ENCODE data around the gene PRTN3. TPM values are rescaled to one million over a fixed set of nuclear protein-coding genes. Genes with fewer than 3 reads are reported as not detected.

The PRTN3 gene
- total and polyA plus RNA-seq, 2 of the 4 experiments (the other 2 are of a cell fraction) = not detected

DNA sequence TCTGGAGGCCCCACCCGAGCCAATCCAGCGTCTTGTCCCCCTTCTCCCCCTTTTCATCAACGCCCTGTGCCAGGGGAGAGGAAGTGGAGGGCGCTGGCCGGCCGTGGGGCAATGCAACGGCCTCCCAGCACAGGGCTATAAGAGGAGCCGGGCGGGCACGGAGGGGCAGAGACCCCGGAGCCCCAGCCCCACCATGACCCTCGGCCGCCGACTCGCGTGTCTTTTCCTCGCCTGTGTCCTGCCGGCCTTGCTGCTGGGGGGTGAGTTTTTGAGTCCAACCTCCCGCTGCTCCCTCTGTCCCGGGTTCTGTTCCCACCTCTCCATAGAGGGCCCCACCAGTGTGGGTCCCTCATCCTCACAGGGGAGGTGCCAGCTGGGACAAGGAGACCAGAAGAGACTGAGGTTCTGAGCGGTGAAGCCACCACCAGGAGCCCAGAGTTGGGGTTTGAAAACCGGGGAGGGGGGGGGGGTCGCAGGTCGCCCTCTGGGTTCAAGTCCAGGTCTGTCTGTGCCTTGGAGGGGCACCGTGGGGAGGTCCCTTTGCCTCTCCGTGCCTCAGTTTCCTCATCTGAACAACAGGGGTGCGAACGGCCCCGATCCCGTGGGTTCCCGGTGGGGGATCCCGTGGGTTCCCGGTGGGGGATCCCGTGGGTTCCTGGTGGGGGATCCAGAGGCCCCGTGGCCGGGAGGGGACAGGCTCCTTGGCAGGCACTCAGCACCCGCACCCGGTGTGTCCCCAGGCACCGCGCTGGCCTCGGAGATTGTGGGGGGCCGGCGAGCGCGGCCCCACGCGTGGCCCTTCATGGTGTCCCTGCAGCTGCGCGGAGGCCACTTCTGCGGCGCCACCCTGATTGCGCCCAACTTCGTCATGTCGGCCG is 11.6 kb downstream of the PRTN3 start, which contains the start of gene ELANE:
Gene ELANE (plus strand): TSS at position 168 of the 878 bp plus-strand sequence. CDS start 26 bp downstream, at position 194.
- H3K9me1 ChIP-seq (ENCODE audit: insufficient read depth, low read length) = no peaks in the 10 kb centered on the region
- no peak within 1 kb of the TSS for H3K14ac ChIP-seq (replicated peaks; ENCODE audit: low read depth, low read length)
- no peaks in the 10 kb centered on the region for H4K20me1 ChIP-seq (ENCODE audit: insufficient read depth, low read length)
- WGBS, 2 experiments (ENCODE audit: extremely low coverage in 2 of 2, insufficient read length in 1 of 2) = 68% methylated on average over 8 of the region's 55 CpGs; no CpG with 5 or more reads in 1 of the 2 experiments
- no peak for TF ChIP-seq USF2 (IDR thresholded peaks at IDR 0.05; ENCODE audit: low read depth, low read length)
- TF ChIP-seq CEBPB (IDR thresholded peaks at IDR 0.05; ENCODE audit: low read depth, low read length) = no peak
- no peak for TF ChIP-seq RFX5 (IDR thresholded peaks at IDR 0.05; ENCODE audit: low read depth, low read length)
- TF ChIP-seq ELK1 (IDR thresholded peaks at IDR 0.05; ENCODE audit: borderline replicate concordance, low read depth, low read length) = no peak
- no peak for TF ChIP-seq CHD1 (IDR thresholded peaks at IDR 0.05; ENCODE audit: low read depth, low read length)
- TF ChIP-seq MAZ (IDR thresholded peaks at IDR 0.05; ENCODE audit: borderline replicate concordance, low read depth, low read length) = no peak
- no peak for TF ChIP-seq FOS (IDR thresholded peaks at IDR 0.05; ENCODE audit: low read depth, low read length)
- no peak within 1 kb of the TSS for H2BK5ac ChIP-seq (ENCODE audit: low read depth, low read length, poor library complexity, severe bottlenecking)
- no peak within 1 kb of the TSS for H2BK120ac ChIP-seq (ENCODE audit: low read depth, low read length)
- no peak within 1 kb of the TSS; the same call in 1 of the 2 replicates for H4K5ac ChIP-seq (ENCODE audit: low read depth, low read length)
- H3K27me3 ChIP-seq (ENCODE audit: control insufficient read depth, insufficient read depth, low read length) = peaks cover 4% of the 10 kb centered on the region; the same call in 1 of the 2 replicates
- in situ Hi-C loops (cut with MboI; ENCODE audit: low sequenced_read_pairs) = no loop called here
- H3K79me1 ChIP-seq (ENCODE audit: low read depth in 1 of 2, low read length in 2 of 2) = no peaks in the 10 kb centered on the region
- H3K18ac ChIP-seq (ENCODE audit: low read depth, low read length) = no peak within 1 kb of the TSS; the same call in 1 of the 2 replicates
- H3K9ac ChIP-seq (ENCODE audit: low read depth, low read length) = no peak within 1 kb of the TSS
- H4K8ac ChIP-seq (ENCODE audit: low read depth in 2 of 2, low read length in 2 of 2) = peak within 1 kb of the TSS in 1 of 2 experiments; percentile 54; a peak in 1 of 4 replicates
- no peak within 1 kb of the TSS for H2BK20ac ChIP-seq (ENCODE audit: low read depth, low read length)
- no peak within 1 kb of the TSS for H2AFZ ChIP-seq (replicated peaks; ENCODE audit: low read length, poor library complexity)
- H3K4ac ChIP-seq (ENCODE audit: low read depth, low read length) = no peak within 1 kb of the TSS
- ATAC-seq (ENCODE audit: low read depth) (no peak), DNase-seq (no peak)
- H3K4me3 ChIP-seq (ENCODE audit: insufficient read depth, low read depth, low read length) = no peak within 1 kb of the TSS
- H4K91ac ChIP-seq (ENCODE audit: insufficient read depth, low read depth, low read length) = no peak within 1 kb of the TSS
- dilution Hi-C loops (cut with HindIII; ENCODE audit: low sequenced_read_pairs, unreplicated experiment) = no loop called here
- no peak within 1 kb of the TSS for H3K23ac ChIP-seq (ENCODE audit: low read depth, low read length)
- intact Hi-C loops (cut with micrococcal nuclease) = no loop called here
- H3K9me3 ChIP-seq (ENCODE audit: control insufficient read depth, insufficient read depth, low read length) = no peaks in the 10 kb centered on the region
- H3K4me1 ChIP-seq (ENCODE audit: control insufficient read depth, insufficient read depth, low read length) = peaks cover 6% of the 10 kb centered on the region
- no peak within 1 kb of the TSS for H3K56ac ChIP-seq (ENCODE audit: extremely low read depth, insufficient read depth, low read length)
- CTCF ChIA-PET = no interaction called here
- peak within 1 kb of the TSS; percentile 90; the same call in 1 of the 2 replicates for H3K27ac ChIP-seq (ENCODE audit: insufficient read depth, low read length)
- no peak within 1 kb of the TSS; the same call in 1 of the 2 replicates for H3K4me2 ChIP-seq (ENCODE audit: low read depth, low read length)
- H2AK9ac ChIP-seq (replicated peaks; ENCODE audit: low read depth, low read length, poor library complexity) = no peak within 1 kb of the TSS
- no TSS peak for BruUV-seq (replicated peaks)
- H2BK15ac ChIP-seq (ENCODE audit: low read depth, low read length) = peak within 1 kb of the TSS; percentile 50; the same call in 1 of the 3 replicates
- H2AK5ac ChIP-seq (ENCODE audit: low read depth, low read length) = no peak within 1 kb of the TSS; the same call in 1 of the 2 replicates
- H3K36me3 ChIP-seq (ENCODE audit: control insufficient read depth, insufficient read depth, low read length) = no peaks in the 10 kb centered on the region
- POLR2A ChIA-PET (ENCODE audit: unreplicated experiment) = no interaction called here
